ENCODE measurements around the gene WNT7B. TPM values are rescaled to one million over a fixed set of nuclear protein-coding genes. Genes with fewer than 3 reads are reported as not detected.
"Not testable (repeated sequence)": the region's sequence is repeated elsewhere in the genome, so short reads cannot be mapped to it uniquely, and the experiment has no call there.

Gene WNT7B
- polyA plus RNA-seq, 6 donors from 2014 or later, result 0.17 to 0.62 TPM; not detected in 4

DNA sequence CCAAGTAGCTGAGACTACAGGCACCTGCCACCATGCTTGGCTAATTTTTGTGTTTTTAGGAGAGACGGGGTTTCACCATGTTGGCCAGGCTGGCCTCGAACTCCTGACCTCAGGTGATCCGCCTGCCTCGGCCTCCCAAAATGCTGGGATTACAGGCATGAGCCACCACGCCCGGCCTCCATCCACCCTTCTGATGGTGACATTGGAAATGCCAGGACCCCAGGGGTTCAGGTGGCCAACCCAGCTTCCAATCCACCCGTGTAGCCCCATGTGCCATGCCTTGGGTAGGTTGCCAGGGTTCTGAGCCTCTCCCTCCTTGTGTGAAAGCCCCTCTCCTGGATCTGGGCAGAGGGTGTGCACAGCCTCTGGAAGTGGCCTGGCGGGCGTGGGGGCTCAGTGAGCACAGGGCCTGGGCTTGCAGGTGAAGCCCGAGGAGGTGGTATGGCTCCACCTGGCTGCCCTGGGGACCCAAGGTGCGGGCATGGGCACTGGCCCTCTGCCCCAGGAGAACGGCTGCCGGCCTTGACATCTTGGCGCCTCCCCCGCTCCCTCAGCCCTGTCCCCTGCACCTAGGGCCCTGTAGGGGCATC is 28.2 kb upstream of the WNT7B start:
- H3K4me3 Mint-ChIP-seq, result not testable (repeated sequence)

DNA sequence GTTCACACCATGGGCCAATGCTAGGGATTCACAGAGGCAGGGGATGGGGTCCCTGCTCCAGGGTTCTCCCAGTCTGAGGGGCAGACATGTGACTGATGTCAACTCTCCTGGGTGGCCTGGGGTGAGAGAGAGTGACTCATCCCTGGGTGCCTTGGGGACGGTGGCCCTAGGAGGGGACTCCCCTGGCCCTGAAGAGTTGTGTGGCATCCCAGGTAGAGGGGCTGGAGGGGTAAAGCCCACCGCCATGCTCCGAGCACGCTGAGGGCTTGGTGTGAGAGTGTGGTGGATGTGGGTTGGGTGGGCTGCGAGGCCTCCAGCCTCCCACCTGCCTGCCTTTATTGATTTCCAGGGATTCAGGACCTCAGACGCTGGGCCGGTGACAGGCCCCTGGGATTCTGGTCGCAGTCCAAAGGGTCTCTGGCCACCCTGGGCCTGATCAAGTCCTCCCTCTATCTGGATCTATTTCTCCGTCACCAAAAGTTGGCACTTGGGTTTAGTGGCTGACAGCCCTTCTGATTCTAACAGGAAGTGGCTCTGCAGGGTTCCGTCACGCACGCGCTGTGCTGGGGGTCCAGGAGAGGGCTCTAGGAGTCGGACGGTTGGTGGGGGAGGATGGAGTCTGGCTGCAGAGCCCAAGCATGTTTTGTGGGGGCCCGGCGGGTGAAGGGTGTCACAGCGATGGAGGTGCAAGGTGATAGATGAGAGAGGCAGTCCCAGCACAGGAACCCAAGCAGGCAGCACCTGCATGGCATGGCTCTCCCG is 27.3 kb upstream of the WNT7B start:
- no peak for ATAC-seq (ENCODE audit: low read depth in 2 of 2)
- Mint-ChIP-seq H3K9me3 (peaks cover 0 to 3% (median 0%) of the 10 kb centered on the region in 7 donors), H3K27me3 (peaks cover 4 to 11% (median 5%) of the 10 kb centered on the region in 3 donors), H3K27ac (no peak overlapping the region), H3K4me1 (peaks cover 4 to 5% (median 4%) of the 10 kb centered on the region in 3 donors), H3K36me3 (no peaks in the 10 kb centered on the region), H3K4me3 (peak overlapping the region in 1 of 8 donors; percentile 17)
- no peak for DNase-seq

More for the DNA sequence above, 28.2 kb upstream of the WNT7B start:
- not testable (repeated sequence) for H3K4me1 Mint-ChIP-seq; H3K36me3 Mint-ChIP-seq; H3K27ac Mint-ChIP-seq; ATAC-seq (ENCODE audit: low read depth in 2 of 2); H3K27me3 Mint-ChIP-seq; H3K9me3 Mint-ChIP-seq; DNase-seq

- Mint-ChIP-seq H3K27ac (no peak overlapping the region), H3K27me3 (peaks cover 0 to 19% (median 11%) of the 10 kb centered on the region in 3 donors)
- no peak for DNase-seq
Measured at GRCh38 chr22:46003271-46004091, 26.5 kb upstream of the WNT7B start.

DNA sequence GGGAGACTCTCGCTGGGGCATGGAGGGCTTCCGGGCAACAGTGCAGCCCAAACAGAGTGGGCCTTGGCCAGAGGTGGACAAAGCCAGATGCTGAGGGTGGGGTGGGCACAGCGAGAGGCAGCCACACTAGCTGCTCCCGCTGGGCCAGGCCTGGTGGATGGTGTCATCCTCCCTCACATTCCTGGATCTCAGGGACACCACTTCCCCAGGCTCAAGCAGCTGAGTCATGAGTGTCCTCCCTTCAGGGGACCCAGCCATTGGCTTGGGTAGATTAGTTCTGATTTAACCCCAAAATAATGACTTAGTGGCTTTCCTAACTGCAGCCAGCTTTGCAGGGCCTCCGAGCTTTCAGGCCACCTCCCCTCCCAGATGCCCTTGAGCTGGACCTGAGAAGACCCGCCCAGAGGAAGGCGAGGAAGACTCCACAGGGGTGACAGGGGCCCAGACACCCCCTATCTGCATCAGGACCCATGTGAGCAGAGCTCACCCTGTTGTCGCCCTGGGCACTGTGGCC is 25.9 kb upstream of the WNT7B start:
- Mint-ChIP-seq H3K9me3 (no peaks in the 10 kb centered on the region), H3K27ac (no peak overlapping the region), H3K27me3 (peaks cover 0 to 19% (median 11%) of the 10 kb centered on the region in 3 donors), H3K4me1 (peaks cover 4 to 5% (median 5%) of the 10 kb centered on the region in 3 donors), H3K36me3 (no peaks in the 10 kb centered on the region), H3K4me3 (no peak overlapping the region)
- ATAC-seq (ENCODE audit: low read depth in 2 of 2), result no peak
- no peak for DNase-seq

More at GRCh38 chr22:46003271-46004091, 26.5 kb upstream of the WNT7B start:
- Mint-ChIP-seq H3K36me3 (no peaks in the 10 kb centered on the region), H3K4me3 (peak overlapping the region in 1 of 8 donors; percentile 42), H3K9me3 (no peaks in the 10 kb centered on the region), H3K4me1 (peaks cover 4 to 5% (median 4%) of the 10 kb centered on the region in 3 donors)
- no peak for ATAC-seq (ENCODE audit: low read depth in 2 of 2)

DNA sequence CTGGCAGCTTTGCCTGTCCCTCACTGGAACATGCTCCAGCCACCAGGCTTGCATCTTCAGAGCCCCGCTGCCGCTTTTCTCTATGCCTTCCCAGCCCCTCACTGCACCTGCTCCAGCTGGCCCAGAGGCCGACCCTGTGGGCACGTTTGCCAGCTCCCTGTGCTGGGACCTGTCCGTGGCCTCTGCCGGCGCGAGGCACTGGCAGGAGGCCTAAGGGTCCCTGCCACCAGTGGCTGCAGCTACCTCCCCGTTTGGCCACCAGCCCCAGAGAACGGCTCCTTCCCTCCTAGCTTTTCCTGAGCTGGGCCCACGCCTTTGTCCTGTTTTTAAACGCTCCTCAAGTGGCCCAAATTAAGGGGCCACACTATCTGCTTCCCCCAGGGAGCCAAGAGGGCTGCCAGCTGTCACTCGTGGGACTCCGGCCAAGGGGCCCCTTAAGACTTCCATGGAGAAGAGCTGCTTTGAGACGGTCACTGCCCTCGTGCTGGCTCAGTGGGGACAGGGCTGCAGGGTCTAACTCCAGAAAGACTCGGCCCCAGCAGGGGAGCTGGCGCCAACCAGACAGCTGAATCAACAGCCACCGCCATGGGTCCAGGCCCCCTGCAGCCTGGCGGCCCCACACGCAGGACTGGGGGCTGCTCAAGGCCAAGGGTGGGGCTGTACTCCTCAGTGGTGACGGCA is 24.6 kb upstream of the WNT7B start:
- no peak for DNase-seq
- no peak overlapping the region for H3K4me3 Mint-ChIP-seq

DNA sequence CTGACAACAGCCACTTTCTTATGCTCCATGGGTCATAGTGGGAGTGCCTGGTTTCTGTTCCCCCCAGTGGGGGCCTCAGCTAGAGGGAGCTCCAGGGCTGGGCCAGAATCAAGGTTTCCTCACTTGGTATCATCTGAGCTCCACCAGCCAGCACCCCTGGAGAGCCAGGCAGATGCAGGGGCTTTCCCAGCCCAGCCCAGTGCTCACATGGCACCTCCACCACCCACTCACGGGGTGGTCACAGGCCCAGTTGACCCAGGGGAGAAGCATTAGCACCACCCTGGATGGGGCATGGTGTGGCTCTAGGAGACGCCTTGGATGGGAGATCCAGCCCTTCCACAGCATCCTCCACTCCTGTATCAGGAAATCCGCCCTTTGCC is 24.1 kb upstream of the WNT7B start:
- Mint-ChIP-seq H3K27me3 (peaks cover 0 to 22% (median 11%) of the 10 kb centered on the region in 3 donors), H3K4me1 (peaks cover 7 to 14% (median 13%) of the 10 kb centered on the region in 3 donors), H3K9me3 (no peaks in the 10 kb centered on the region), H3K27ac (no peak overlapping the region), H3K36me3 (no peaks in the 10 kb centered on the region), H3K4me3 (no peak overlapping the region)
- DNase-seq, result no peak
- peak; percentile 55 to 65 for ATAC-seq (ENCODE audit: low read depth in 2 of 2)

More for the DNA sequence above, 24.6 kb upstream of the WNT7B start:
- H3K27me3 Mint-ChIP-seq, result peaks cover 0 to 25% (median 11%) of the 10 kb centered on the region in 3 donors
- H3K4me1 Mint-ChIP-seq, result peaks cover 9 to 16% (median 13%) of the 10 kb centered on the region in 3 donors
- no peak for ATAC-seq (ENCODE audit: low read depth in 2 of 2)
- no peak overlapping the region for H3K27ac Mint-ChIP-seq
- H3K36me3 Mint-ChIP-seq, result no peaks in the 10 kb centered on the region
- H3K9me3 Mint-ChIP-seq, result no peaks in the 10 kb centered on the region

DNA sequence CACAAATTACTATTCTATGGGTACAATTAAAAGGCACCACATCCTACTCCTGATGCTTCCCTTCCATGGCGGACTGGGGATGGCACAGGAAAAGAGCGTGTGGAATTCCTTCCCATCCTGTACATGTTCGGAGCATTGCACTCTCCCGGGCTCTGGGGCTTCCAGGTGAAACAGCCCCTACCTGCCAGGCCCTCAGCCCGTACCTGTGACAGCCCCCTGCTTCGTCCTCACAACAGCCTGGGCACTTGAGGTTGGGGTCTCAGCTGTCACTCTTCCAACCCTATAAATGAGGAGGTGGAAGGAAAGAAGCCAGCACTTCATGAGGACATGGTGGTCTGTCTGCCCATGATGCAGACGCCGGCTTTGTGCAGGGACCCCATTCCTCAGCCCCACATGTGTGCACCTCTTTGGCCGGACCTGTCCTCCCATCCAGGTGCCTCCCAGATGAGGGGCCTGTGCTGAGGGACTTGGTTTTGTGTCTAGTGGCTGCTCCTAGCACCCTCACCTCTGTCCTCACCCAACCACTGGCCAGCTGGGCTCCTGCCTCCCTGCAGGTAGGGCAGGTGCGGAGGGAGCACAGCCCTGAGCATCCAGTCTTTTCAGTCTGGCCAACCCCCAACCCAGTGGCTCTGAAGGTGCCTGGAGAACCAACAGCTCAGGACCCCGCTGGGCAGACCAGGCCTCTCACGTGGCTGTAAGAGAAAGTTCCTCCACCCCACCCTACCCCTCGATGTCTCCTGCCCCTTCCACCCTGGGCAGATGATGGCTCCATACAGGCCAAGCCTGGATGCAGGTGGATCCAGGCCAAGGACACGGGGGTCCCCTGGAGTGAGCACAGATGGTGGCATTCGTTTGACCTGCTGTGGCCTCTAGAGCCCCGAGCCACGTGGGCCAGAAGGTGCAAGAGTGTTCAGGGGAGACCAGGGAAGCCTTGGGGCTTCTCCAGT is 23.4 kb upstream of the WNT7B start:
- Mint-ChIP-seq H3K9me3 (no peaks in the 10 kb centered on the region), H3K27me3 (peaks cover 0 to 21% (median 11%) of the 10 kb centered on the region in 3 donors), H3K4me1 (peaks cover 6 to 14% (median 12%) of the 10 kb centered on the region in 3 donors), H3K36me3 (no peaks in the 10 kb centered on the region), H3K4me3 (no peak overlapping the region), H3K27ac (no peak overlapping the region)
- DNase-seq (no peak), ATAC-seq (ENCODE audit: low read depth in 2 of 2) (no peak)

GRCh38 chr22:45999379-45999971 is 22.5 kb upstream of the WNT7B start:
- ATAC-seq (ENCODE audit: low read depth in 2 of 2) (no peak), DNase-seq (no peak)
- H3K4me3 Mint-ChIP-seq, result no peak overlapping the region
- H3K36me3 Mint-ChIP-seq, result no peaks in the 10 kb centered on the region
- H3K27me3 Mint-ChIP-seq, result peaks cover 0 to 28% (median 9%) of the 10 kb centered on the region in 3 donors
- H3K9me3 Mint-ChIP-seq, result no peaks in the 10 kb centered on the region
- no peak overlapping the region for H3K27ac Mint-ChIP-seq
- H3K4me1 Mint-ChIP-seq, result peaks cover 11 to 19% (median 17%) of the 10 kb centered on the region in 3 donors

DNA sequence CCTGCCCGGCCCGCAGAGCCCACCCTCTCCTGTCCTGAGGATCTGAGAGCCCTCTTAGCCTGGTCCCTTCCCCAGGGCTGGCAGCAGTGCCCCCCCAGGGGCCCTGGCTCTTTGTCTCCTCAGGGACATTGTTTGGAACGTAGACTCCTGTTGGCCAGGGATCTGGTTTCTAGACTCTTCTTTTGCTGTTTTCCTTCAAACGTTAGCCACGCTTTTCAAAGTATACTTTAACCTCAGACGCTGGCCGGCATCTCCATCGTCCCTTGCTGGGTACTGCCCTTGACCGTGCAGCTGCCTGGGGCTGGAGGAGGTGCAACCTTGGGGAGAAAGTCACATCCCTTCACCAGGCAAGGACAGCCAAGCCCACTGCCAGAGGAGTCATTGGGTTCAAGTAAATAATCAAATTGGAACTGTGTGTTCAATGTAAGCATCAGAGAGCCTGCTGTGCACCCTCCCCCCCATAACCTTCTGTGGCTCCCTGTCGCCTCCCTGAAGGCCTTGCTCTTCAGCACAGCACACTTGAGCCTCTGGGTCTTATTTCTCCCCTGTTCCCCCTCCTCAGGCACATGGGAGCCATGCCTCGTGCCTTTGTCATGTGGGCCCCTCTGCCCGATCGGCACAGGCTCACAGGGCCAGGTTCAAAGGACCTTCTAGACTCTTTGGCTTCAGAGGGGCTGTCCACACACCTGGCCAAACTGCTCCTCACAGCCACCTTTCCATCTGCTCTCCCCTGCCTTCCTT is 21.8 kb upstream of the WNT7B start:
- Mint-ChIP-seq H3K9me3 (peaks cover 0 to 1% (median 0%) of the 10 kb centered on the region in 7 donors), H3K4me1 (peaks cover 16 to 24% (median 19%) of the 10 kb centered on the region in 3 donors), H3K4me3 (no peak overlapping the region), H3K27ac (peak overlapping the region in 1 of 6 donors; percentile 56), H3K36me3 (no peaks in the 10 kb centered on the region), H3K27me3 (peaks cover 0 to 28% (median 11%) of the 10 kb centered on the region in 3 donors)
- DNase-seq (no peak), ATAC-seq (ENCODE audit: low read depth in 2 of 2) (no peak)

DNA sequence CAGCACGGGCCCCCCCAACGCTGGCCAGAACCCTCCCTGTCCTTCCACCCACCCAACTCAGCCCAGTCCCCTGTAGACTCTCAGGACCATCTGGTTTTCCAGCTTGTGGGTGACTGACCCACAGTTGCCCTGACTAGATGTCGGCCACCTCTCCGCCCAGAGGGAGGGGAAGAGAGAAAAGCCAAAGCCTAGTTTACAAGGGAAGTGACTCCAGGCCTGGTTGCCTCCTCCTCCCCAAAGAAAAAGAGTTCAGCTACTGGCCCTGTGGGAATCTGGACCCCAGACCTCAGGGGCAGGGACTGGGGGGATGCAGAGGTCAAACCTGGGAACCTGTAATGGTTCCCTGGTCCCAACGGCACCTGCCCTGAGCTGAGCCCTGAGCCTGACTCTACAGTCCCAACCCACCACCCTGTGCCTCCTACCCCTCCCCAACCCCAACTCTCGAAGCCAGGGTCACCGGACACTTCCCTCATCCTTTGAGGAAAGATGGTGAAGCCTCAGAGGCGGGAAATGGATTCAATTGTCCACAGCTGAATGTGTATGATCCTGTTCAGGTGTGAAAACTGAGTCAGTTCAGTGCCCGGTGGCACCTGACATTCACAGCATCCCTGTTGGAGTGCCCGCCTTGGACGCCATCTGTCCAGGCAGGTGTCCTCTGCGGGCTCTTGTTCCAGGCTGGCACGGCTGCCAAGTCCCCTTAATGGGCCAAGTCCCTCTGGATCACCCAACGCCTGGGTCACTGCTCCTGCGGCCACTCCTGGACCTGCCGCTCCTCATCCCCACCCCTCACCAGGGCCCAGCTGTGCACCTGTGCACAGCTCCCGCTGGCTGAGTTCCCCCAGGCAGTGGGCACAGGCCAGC is 21.0 kb upstream of the WNT7B start:
- DNase-seq, result no peak
- no peak overlapping the region for H3K4me3 Mint-ChIP-seq
- H3K9me3 Mint-ChIP-seq, result peaks cover 0 to 8% (median 0%) of the 10 kb centered on the region in 7 donors
- H3K27me3 Mint-ChIP-seq, result peaks cover 0 to 28% (median 13%) of the 10 kb centered on the region in 3 donors
- H3K4me1 Mint-ChIP-seq, result peaks cover 18 to 27% (median 22%) of the 10 kb centered on the region in 3 donors
- no peaks in the 10 kb centered on the region for H3K36me3 Mint-ChIP-seq
- ATAC-seq (ENCODE audit: low read depth in 2 of 2), result no peak
- no peak overlapping the region for H3K27ac Mint-ChIP-seq

All from naive B cell (primary cell).